Measurements from ENCODE around the gene SPDYE1.

SPDYE1 gene

GRCh38 chr7:44044315-44045225 is 46.9 kb downstream of the SPDYE1 start, which contains the start of gene DBNL:
TSS of gene DBNL (plus strand) at chr7:44044702. CDS start at chr7:44044738, 36 bp downstream.
- peak; percentile 34 for DNase-seq (ENCODE audit: low read depth)

DNA sequence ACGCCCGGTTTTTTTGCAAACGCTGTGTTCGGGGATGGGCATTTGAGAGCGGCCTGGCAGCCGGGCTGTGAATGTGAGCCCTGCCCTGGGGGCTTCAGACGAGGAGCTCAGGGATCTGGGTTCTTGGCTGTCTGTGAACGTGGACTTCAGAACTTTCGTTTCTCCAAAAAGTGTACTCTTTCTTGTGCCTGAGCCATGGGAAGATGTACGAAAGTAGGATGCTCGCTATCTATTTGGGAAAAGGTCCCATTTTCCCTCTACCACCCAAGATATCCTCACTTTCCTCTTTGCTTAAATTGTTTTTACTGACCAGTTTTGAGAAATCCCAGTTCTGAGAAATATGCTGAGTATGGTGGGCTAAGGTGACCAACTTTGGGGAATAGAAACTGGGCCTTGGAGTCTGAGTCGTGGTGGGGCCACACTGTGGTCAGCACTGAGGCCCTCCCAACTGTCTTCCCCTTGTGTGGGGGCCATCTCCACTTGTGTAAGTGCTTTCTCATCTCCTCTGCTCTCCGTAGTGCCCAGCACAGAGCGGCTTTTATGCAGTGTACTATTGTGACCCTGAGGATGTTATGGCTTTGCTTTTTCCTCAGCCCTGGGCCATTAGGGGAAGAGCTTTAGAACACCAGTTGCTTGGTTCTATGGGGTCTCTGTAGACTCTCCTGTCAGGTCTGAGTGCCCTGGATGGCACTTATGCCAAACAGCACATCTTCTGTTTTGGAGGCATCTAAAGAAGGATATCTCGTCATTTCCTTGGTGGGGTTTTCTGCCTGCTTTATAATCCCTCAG is 47.7 kb downstream of the SPDYE1 start:
- DNase-seq (ENCODE audit: low read depth), result no peak

GRCh38 chr7:44046321-44047061 is 48.8 kb downstream of the SPDYE1 start:
- no peak for DNase-seq (ENCODE audit: low read depth)

DNA sequence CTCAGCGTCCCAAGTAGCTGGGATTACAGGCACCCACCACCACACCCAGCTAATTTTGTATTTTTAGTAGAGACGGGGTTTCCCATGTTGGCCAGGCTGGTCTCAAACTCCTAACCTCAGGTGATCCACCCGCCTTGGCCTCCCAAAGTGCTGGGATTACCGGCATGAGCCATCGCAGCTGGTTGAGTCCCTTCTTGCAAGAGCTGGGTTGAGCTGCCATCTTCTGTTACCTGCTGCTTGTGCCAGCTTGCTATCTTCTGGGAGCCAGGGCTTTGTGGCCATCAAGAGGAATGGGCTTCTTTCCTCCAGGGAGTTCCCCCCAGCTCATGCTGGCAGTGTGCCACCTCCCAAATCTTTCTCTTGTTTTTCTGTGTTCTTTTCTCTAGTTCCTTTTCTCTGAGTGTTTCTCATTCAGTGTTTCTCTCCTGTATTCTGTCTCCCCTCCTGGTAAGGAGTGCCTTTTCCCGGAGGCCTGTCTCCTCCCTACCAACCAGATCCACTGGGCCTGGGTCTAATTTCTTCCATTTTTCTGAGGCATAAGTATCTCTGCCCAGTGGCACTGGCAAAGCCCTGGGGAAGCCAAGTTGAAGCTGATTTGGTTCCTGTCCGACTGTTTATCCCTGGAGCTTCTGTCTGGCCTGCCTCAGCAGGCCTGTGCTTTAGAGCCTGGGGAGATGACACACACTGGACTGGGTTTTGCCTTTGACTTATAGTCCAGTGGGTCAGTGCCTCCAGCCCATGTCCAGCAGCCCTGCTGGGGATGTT is 50.5 kb downstream of the SPDYE1 start:
- no peak for DNase-seq (ENCODE audit: low read depth)

DNA sequence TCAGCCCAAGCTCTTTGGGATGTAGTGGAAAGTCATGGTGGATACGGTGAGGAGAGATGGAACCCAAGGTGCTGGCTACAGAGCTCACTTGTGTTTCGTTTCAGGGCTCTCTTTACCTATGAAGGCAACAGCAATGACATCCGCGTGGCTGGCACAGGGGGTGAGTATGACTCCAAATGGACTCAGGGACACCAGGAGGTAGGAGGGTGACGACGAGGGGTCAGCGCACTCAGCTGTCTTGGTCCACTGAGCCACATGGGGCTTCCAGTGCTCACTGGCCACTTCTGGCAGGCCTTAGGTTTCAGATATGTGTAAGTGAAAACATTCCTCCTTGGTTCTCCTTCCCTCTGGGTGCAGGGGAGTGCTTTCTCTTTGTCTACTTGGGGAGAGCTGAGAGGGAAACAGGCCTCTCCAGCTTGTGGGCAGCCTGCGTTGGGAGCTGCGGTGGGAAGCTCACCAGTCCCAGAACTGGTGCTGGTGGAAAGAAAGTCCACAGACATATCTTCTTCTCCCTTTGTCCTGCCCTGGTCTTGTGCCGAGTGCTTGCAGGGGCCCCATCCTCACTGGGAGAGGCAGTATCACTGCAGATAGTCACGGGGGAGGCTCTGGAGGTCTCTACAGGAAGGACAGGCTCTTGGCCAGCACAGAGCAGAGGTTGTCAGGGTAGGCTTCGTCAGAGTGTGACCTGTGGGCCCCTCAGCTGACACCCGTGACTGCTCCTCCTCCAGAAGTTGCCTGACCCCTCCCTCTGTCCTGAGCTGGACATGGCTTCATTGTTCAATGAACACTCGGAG is 52.6 kb downstream of the SPDYE1 start:
- DNase-seq (ENCODE audit: low read depth), result no peak

DNA sequence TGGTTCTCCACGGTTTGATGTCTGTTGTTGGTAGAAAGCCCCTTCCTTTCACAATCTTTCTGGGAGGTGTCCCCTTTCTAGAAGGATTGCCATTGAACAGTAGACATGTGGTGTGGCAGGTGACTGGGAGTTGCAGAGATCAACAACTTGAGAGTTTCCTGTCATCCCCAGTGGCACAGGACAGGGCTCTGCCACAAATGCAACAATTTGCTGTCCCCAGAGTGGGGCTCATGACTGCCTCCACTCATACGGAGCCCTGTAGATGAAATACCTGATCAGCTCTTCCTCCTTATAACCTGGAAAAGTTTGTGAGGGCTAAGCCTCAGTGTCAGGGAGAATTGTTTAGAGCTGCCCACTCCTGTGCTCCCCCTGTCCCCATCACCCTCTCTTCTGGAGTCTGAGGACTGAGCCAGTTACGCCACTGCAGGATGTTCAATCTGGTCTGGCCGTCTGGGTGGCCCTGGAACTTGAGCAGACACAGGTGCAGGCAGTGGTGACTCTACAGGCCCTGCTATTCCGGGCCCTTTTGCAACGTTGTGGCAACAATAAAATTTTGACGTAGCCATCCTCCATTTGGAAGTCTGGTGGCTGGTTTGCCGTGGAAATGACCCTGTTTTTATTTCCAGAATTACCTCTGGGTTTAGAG is 53.3 kb downstream of the SPDYE1 start:
- DNase-seq (ENCODE audit: low read depth), result no peak

- no peak for DNase-seq (ENCODE audit: low read depth)
These were observed 54.0 kb downstream of the SPDYE1 start for GRCh38 chr7:44051611-44052220.

- DNase-seq (ENCODE audit: low read depth), result no peak
These were observed 55.2 kb downstream of the SPDYE1 start for GRCh38 chr7:44052771-44053365.

DNA sequence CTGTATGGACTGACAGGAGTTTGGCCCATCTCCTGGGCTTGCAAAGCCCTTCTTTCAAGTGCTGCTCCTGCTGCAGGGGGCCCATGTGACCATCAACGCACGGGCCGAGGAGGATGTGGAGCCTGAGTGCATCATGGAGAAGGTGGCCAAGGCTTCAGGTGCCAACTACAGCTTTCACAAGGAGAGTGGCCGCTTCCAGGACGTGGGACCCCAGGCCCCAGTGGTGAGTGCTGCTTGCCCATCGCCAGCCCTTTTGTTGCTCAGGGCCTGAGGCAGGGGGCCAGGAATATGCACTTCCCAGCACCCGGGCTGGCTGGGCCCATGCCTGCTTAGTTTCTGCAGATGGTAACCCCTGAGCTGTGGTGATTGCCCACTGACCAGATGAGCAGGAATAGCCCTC is 59.0 kb downstream of the SPDYE1 start:
- DNase-seq (ENCODE audit: low read depth), result no peak

DNA sequence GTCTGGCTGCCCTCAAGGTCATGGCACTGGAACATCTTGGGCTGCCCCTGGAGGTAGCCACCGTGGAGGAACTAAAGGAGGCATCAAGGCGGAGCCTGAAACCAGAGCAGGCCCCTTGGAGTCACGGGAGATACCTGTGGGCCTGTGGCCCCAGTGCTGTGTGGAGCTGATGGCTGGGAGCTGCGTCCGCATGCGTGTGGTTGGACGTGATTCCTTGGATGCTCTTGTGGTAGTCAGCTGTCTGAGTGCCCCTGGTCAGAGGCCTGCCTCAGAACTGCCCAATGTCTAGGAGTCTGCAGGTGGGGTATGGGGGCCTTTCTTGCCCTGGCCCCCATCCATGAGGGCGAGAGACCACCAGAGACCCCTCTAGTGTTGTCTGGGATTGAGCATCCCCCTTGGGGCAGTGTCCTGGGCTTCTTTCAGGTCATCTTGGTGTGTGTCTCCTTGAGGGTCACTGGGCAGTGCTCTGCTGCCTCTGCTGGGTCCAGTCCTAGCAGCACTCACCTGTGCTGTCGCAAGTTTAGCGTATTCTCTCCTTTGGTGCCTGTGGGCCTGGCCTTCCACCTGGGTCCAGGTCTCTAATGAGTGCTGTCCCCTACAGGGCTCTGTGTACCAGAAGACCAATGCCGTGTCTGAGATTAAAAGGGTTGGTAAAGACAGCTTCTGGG is 59.6 kb downstream of the SPDYE1 start:
- DNase-seq (ENCODE audit: low read depth), result no peak

- no peak for DNase-seq (ENCODE audit: low read depth)
These were observed 60.4 kb downstream of the SPDYE1 start for GRCh38 chr7:44057849-44058758.

- DNase-seq (ENCODE audit: low read depth), result no peak
These were observed 61.1 kb downstream of the SPDYE1 start for GRCh38 chr7:44058759-44059218.

DNA sequence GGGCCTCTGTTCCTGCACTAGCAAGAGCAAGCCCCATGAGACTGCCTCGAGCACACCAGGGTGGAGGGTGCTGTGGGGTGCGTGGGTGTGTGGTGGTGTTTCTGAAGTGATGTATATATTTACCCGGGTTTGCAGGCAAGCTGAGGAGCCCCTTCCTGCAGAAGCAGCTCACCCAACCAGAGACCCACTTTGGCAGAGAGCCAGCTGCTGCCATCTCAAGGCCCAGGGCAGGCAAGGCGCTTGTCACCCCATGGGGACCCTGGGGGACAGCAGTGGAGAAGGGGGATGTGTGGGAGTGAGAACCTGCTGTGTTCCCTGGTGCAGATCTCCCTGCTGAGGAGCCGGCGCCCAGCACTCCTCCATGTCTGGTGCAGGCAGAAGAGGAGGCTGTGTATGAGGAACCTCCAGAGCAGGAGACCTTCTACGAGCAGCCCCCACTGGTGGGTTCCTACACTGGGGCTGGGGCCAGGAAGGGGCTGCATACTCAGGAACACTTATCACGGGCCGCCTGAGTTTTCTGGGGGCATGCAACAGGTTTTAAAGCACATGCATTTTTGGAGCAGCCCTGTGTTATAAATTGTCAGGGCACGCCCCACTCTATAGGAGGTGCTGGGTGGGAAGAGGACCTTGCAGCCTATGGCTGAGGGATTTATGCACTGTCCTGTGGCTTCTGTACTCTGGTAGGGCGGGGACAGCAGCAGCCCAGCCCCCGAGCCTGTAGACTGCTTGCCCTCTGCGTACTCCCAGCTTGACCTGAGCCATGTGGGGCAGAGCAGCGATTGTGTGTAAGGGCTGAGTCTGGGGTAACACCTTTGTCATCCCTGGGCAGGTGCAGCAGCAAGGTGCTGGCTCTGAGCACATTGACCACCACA is 61.8 kb downstream of the SPDYE1 start:
- no peak for DNase-seq (ENCODE audit: low read depth)

Measured in non-pigmented ciliary epithelial cell (primary cell).